MM.1S (cell line): ENCODE measurements around the gene NAB2.

ENCODE experiments used
- DNase-seq: peaks from one replicate; pipeline ENCODE4 v3.0.0-alpha.2; 2015
- H2AFZ ChIP-seq: fragments of 300-600 bp; sonication (generic); 2 replicates; pipeline ENCODE4 v1.6.0; 2016; ENCODE audit warnings: antibody characterized with exemption, low read length
- H3F3A ChIP-seq: fragments of 300-600 bp; sonication (generic); 2 replicates; pipeline ENCODE4 v1.6.1; 2016; ENCODE audit warnings: mild to moderate bottlenecking, antibody characterized with exemption, low read length, moderate library complexity, mixed read lengths; ENCODE audit not compliant: insufficient read depth
- H3K27ac ChIP-seq: fragments of 300-600 bp; sonication (generic); 2 replicates; pipeline ENCODE4 v1.5.1; 2016; ENCODE audit warnings: mild to moderate bottlenecking, low read length
- H3K27me3 ChIP-seq: fragments of 300-600 bp; sonication (generic); replicated peaks from 2 replicates; pipeline ENCODE4 v1.6.0; 2016; ENCODE audit warnings: low read length; ENCODE audit not compliant: insufficient read depth
- H3K36me3 ChIP-seq: fragments of 300-600 bp; sonication (generic); replicated peaks from 2 replicates; pipeline ENCODE4 v1.6.1; 2016; ENCODE audit warnings: mild to moderate bottlenecking, low read length, mixed read lengths; ENCODE audit not compliant: insufficient read depth
- H3K4me1 ChIP-seq: fragments of 300-600 bp; sonication (generic); 2 replicates; pipeline ENCODE4 v1.6.1; 2016; ENCODE audit warnings: low read length, mixed read lengths
- H3K4me2 ChIP-seq: fragments of 300-600 bp; sonication (generic); 2 replicates; pipeline ENCODE4 v1.6.0; 2016; ENCODE audit warnings: low read depth, low read length
- H3K4me3 ChIP-seq: fragments of 300-600 bp; sonication (generic); 2 replicates; pipeline ENCODE4 v1.5.1; 2016; ENCODE audit warnings: low read length, mixed read lengths
- H3K79me2 ChIP-seq: fragments of 300-600 bp; sonication (generic); 2 replicates; pipeline ENCODE4 v1.6.1; 2016; ENCODE audit warnings: mixed run types, low read length, mixed read lengths
- H3K9ac ChIP-seq: fragments of 300-600 bp; sonication (generic); 2 replicates; pipeline ENCODE4 v1.6.1; 2016; ENCODE audit warnings: low read length, mixed read lengths
- H3K9me2 ChIP-seq: fragments of 300-600 bp; sonication (generic); replicated peaks from 2 replicates; pipeline ENCODE4 v1.6.1; 2016; ENCODE audit warnings: mild to moderate bottlenecking, low read length, mixed read lengths; ENCODE audit not compliant: insufficient read depth
- H3K9me3 ChIP-seq: fragments of 300-600 bp; sonication (generic); replicated peaks from 2 replicates; pipeline ENCODE4 v1.6.1; 2016; ENCODE audit warnings: mild to moderate bottlenecking, low read length, mixed read lengths; ENCODE audit not compliant: insufficient read depth
- H4K20me1 ChIP-seq: fragments of 300-600 bp; sonication (generic); 2 replicates; pipeline ENCODE4 v1.6.1; 2016; ENCODE audit warnings: mild to moderate bottlenecking, low read length, moderate library complexity, mixed read lengths; ENCODE audit not compliant: insufficient read depth
- CTCF ChIP-seq: fragments of 300-600 bp; sonication (generic); IDR thresholded peaks from 2 replicates; pipeline ENCODE4 v1.5.1; 2016; ENCODE audit warnings: antibody characterized with exemption, low read length, mixed read lengths
- EZH2 ChIP-seq: fragments of 300-600 bp; sonication (generic); optimal IDR thresholded peaks from 2 replicates; pipeline ENCODE3; 2017; ENCODE audit warnings: low read depth, mild to moderate bottlenecking, antibody characterized with exemption, low read length, mixed read lengths
- EZH2phosphoT487 ChIP-seq: fragments of 300-600 bp; sonication (generic); IDR thresholded peaks from 2 replicates; pipeline ENCODE4 v1.6.1; 2018; ENCODE audit warnings: antibody characterized with exemption, low read length

Gene NAB2

GRCh38 chr12:57126061-57126460, 37.1 kb downstream of the NAB2 start:
- no peaks in the 10 kb centered on the region for H4K20me1 ChIP-seq
- H3K9ac ChIP-seq = no peak overlapping the region
- no peaks in the 10 kb centered on the region for H3K9me3 ChIP-seq
- H3K9me2 ChIP-seq = no peaks in the 10 kb centered on the region
- no peaks in the 10 kb centered on the region for H3K36me3 ChIP-seq
- H3K27me3 ChIP-seq = peaks cover 21% of the 10 kb centered on the region
- no peak overlapping the region for H3K4me3 ChIP-seq
- H3K4me2 ChIP-seq = no peak overlapping the region
- TF ChIP-seq CTCF = no peak
- no peak for TF ChIP-seq EZH2
- no peak for TF ChIP-seq EZH2phosphoT487
- H3K27ac ChIP-seq = no peak overlapping the region
- H3K79me2 ChIP-seq = no peaks in the 10 kb centered on the region
- H2AFZ ChIP-seq = no peak overlapping the region
- H3F3A ChIP-seq = no peaks in the 10 kb centered on the region
- no peak for DNase-seq
- peaks cover 8% of the 10 kb centered on the region; the same call in 1 of the 2 replicates for H3K4me1 ChIP-seq

GRCh38 chr12:57126561-57126960, 37.6 kb downstream of the NAB2 start:
- Histone ChIP-seq H3K9me3 (no peaks in the 10 kb centered on the region), H3K27me3 (peaks cover 26% of the 10 kb centered on the region), H3K79me2 (no peaks in the 10 kb centered on the region), H3K9me2 (no peaks in the 10 kb centered on the region), H2AFZ (no peak overlapping the region), H4K20me1 (no peaks in the 10 kb centered on the region), H3K36me3 (no peaks in the 10 kb centered on the region), H3K4me2 (no peak overlapping the region), H3K9ac (no peak overlapping the region), H3F3A (no peaks in the 10 kb centered on the region), H3K27ac (no peak overlapping the region), H3K4me1 (peaks cover 9% of the 10 kb centered on the region; the same call in 1 of the 2 replicates), H3K4me3 (no peak overlapping the region)
- DNase-seq = no peak
- TF ChIP-seq EZH2phosphoT487 = no peak
- no peak for TF ChIP-seq CTCF
- TF ChIP-seq EZH2 = no peak

GRCh38 chr12:57127101-57127725, 38.3 kb downstream of the NAB2 start:
- no peaks in the 10 kb centered on the region for H3K36me3 ChIP-seq
- H3K4me2 ChIP-seq = peak overlapping the region; percentile 79
- no peaks in the 10 kb centered on the region for H3K79me2 ChIP-seq
- no peaks in the 10 kb centered on the region for H4K20me1 ChIP-seq
- peaks cover 9% of the 10 kb centered on the region; the same call in 1 of the 2 replicates for H3K4me1 ChIP-seq
- no peak overlapping the region for H3K27ac ChIP-seq
- peaks cover 32% of the 10 kb centered on the region for H3K27me3 ChIP-seq
- peak; percentile 56 for DNase-seq
- no peaks in the 10 kb centered on the region for H3K9me3 ChIP-seq
- TF ChIP-seq EZH2phosphoT487 (no peak), EZH2 (no peak), CTCF (peak; percentile 44)
- H3K9ac ChIP-seq = no peak overlapping the region
- H2AFZ ChIP-seq = peak overlapping the region; percentile 77
- peak overlapping the region; percentile 75 for H3K4me3 ChIP-seq
- no peaks in the 10 kb centered on the region for H3K9me2 ChIP-seq
- no peaks in the 10 kb centered on the region for H3F3A ChIP-seq
